ENCODE data around the gene KCTD6.

GRCh38 chr3:58473275-58473674 lies 18.6 kb upstream of the KCTD6 start:
- no peak for TF ChIP-seq POLR2A (IDR thresholded peaks at IDR 0.05)
- no peak for TF ChIP-seq CTCF (IDR thresholded peaks at IDR 0.05)

Data from Peyer's patch (tissue), 4 donors.